OCI-LY3 (cell line): ENCODE results near the gene RILPL1.
"Not testable (repeated sequence)": the region's sequence is repeated elsewhere in the genome, so short reads cannot be mapped to it uniquely, and the experiment has no call there.

ENCODE experiments used
- H2AFZ ChIP-seq: fragments of 200-600, 300-600 bp; shearing (Covaris generic); 2 replicates; pipeline ENCODE4 v1.6.0; 2014; ENCODE audit warnings: antibody characterized with exemption, low read depth, low read length
- H3K27ac ChIP-seq: fragments of 200-600, 300-600 bp; sonication (generic); 2 replicates; pipeline ENCODE4 v1.5.1; 2014; ENCODE audit warnings: mild to moderate bottlenecking, low read length, moderate library complexity, mixed read lengths
- H3K27me3 ChIP-seq: fragments of 200-600, 300-600 bp; sonication (generic); 2 replicates; pipeline ENCODE4 v1.6.1; 2014; ENCODE audit warnings: low read depth, low read length, mixed read lengths
- H3K36me3 ChIP-seq: fragments of 200-600, 300-600 bp; sonication (generic); replicated peaks from 2 replicates; pipeline ENCODE3; 2014; ENCODE audit warnings: low read depth, low read length, mixed read lengths
- H3K4me1 ChIP-seq: fragments of 300-600, 200-600 bp; sonication (generic); 2 replicates; pipeline ENCODE4 v1.6.1; 2014; ENCODE audit warnings: low read length, mixed read lengths
- H3K4me2 ChIP-seq: fragments of 200-600, 300-600 bp; sonication (generic); 2 replicates; pipeline ENCODE4 v1.6.1; 2014; ENCODE audit warnings: low read length, mixed read lengths
- H3K4me3 ChIP-seq: fragments of 300-600, 200-600 bp; sonication (generic); 2 replicates; pipeline ENCODE4 v1.5.1; 2014; ENCODE audit warnings: antibody characterized with exemption, mild to moderate bottlenecking, low read length, moderate library complexity
- H3K79me2 ChIP-seq: fragments of 300-600, 200-600 bp; shearing (Covaris generic); 2 replicates; pipeline ENCODE4 v1.6.1; 2014; ENCODE audit warnings: mild to moderate bottlenecking, low read length, mixed read lengths
- H3K9ac ChIP-seq: fragments of 300-600, 200-600 bp; shearing (Covaris generic); 2 replicates; pipeline ENCODE4 v1.6.0; 2014; ENCODE audit warnings: mild to moderate bottlenecking, low read length, moderate library complexity
- H3K9me3 ChIP-seq: fragments of 200-600, 300-600 bp; shearing (Covaris generic); 2 replicates; pipeline ENCODE4 v1.6.1; 2014; ENCODE audit warnings: low read length, mixed read lengths; ENCODE audit not compliant: insufficient read depth
- H4K20me1 ChIP-seq: fragments of 200-600, 300-600 bp; sonication (generic); 2 replicates; pipeline ENCODE4 v1.6.1; 2016; ENCODE audit warnings: low read length, mixed read lengths; ENCODE audit not compliant: insufficient read depth
- EZH2phosphoT487 ChIP-seq: fragments of 200-600 bp; shearing (Covaris generic); IDR thresholded peaks from 2 replicates; pipeline ENCODE4 v1.6.1; 2018; ENCODE audit warnings: antibody characterized with exemption, mixed run types, low read depth
- TF ChIP-seq, protein P1 (sequence below): fragments of 200-600, 300-600 bp; sonication (generic); IDR thresholded peaks from 2 replicates; pipeline ENCODE4 v1.5.1; 2014; ENCODE audit warnings: antibody characterized with exemption, low read length, low read depth

Gene RILPL1

DNA sequence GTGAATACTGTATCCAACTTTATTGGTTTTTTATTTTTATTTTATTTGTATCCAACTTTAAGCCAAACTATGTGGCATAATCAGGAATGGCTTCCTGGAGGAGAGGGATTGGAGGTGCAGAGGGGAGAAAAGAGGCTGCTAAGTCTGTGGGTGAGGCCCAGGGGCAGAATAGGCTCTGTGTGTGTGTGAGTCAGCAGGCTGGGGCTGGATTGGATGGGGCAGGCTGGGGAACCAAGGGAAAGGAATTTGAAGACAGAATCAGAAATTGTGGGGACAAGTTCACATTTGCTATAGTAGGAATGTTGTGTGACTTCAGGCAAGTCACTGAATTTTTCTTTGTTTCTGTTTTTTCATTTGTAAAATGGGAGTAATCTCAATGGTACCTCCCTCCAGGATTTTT, 12.8 kb upstream of the RILPL1 start:
- Histone ChIP-seq H3K79me2 (no peaks in the 10 kb centered on the region), H4K20me1 (no peaks in the 10 kb centered on the region), H3K4me1 (no peaks in the 10 kb centered on the region), H3K9ac (no peak overlapping the region), H3K27me3 (peaks cover 5% of the 10 kb centered on the region; the same call in 1 of the 2 replicates), H3K4me2 (no peak overlapping the region), H3K4me3 (no peak overlapping the region), H3K9me3 (no peaks in the 10 kb centered on the region), H3K36me3 (no peaks in the 10 kb centered on the region), H3K27ac (no peak overlapping the region), H2AFZ (no peak overlapping the region)
- TF ChIP-seq EZH2phosphoT487 = no peak
- TF ChIP-seq, protein P1, sequence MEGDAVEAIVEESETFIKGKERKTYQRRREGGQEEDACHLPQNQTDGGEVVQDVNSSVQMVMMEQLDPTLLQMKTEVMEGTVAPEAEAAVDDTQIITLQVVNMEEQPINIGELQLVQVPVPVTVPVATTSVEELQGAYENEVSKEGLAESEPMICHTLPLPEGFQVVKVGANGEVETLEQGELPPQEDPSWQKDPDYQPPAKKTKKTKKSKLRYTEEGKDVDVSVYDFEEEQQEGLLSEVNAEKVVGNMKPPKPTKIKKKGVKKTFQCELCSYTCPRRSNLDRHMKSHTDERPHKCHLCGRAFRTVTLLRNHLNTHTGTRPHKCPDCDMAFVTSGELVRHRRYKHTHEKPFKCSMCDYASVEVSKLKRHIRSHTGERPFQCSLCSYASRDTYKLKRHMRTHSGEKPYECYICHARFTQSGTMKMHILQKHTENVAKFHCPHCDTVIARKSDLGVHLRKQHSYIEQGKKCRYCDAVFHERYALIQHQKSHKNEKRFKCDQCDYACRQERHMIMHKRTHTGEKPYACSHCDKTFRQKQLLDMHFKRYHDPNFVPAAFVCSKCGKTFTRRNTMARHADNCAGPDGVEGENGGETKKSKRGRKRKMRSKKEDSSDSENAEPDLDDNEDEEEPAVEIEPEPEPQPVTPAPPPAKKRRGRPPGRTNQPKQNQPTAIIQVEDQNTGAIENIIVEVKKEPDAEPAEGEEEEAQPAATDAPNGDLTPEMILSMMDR = no peak

DNA sequence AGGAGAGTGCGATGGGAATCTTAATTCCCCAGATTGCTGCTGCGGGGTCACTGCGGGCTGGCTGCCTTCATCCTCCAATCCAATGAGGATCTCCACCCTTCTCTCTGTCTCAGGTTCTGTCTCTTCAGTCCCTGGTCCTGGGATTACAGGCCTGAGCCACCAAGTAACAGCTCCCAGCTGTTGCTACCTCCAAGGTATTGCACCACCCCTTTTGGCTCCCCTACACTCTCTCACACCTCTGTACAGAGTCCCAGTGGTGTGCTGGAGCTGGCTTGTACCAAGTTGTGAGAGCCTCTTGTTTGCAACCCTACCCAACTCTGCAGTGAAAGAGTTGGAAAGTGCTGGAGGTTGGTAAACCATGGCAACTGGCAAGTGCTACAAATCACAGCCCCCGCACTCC, 10.0 kb upstream of the RILPL1 start:
- TF ChIP-seq EZH2phosphoT487 = no peak
- TF ChIP-seq, protein P1 = no peak
- no peak overlapping the region for H2AFZ ChIP-seq
- no peak overlapping the region for H3K27ac ChIP-seq

DNA sequence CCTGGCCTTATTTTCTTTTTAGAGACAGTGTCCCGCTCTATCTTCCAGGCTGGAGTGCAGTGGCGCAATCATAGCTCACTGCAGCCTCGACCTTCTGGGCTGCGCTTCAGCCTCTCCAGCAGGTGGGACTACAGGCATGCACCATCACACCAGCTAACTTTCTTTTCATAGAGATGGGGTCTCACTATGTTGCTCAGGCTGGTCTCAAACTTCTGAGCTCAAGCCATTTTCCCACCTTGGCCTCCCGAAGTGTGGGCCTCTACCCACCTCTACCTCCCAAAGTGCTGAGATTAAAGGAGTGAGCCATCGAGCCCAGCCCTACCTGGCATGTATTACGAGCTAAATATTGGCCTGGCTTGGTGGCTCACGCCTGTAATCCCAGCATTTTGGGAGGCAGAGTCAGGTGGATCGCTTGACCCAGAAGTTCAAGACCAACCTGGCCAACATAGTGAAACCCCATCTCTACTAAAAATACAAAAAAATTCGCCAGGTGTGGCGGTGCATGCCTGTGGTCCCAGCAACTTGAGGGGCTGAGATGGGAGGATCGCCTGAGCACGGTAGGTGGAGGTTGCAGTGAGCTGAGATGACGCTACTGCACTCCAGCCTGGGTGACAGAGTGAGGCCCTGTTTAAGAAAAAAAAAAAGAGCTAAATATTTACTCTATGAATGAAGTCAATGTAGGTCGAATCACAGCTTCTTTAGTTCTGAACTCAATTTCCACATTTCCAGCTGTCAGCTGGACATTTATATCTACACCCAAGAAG, 7.6 kb upstream of the RILPL1 start:
- no peak for TF ChIP-seq EZH2phosphoT487
- TF ChIP-seq, protein P1 = no peak
- no peak overlapping the region for H3K4me3 ChIP-seq
- H2AFZ ChIP-seq = no peak overlapping the region

More for the DNA sequence above, 10.0 kb upstream of the RILPL1 start:
- H3K79me2 ChIP-seq = no peaks in the 10 kb centered on the region
- no peaks in the 10 kb centered on the region for H4K20me1 ChIP-seq
- H3K4me1 ChIP-seq = no peaks in the 10 kb centered on the region
- no peak overlapping the region for H3K4me2 ChIP-seq
- no peak overlapping the region for H3K4me3 ChIP-seq
- peaks cover 12% of the 10 kb centered on the region for H3K27me3 ChIP-seq
- no peak overlapping the region for H3K9ac ChIP-seq
- no peaks in the 10 kb centered on the region for H3K9me3 ChIP-seq
- H3K36me3 ChIP-seq = no peaks in the 10 kb centered on the region

DNA sequence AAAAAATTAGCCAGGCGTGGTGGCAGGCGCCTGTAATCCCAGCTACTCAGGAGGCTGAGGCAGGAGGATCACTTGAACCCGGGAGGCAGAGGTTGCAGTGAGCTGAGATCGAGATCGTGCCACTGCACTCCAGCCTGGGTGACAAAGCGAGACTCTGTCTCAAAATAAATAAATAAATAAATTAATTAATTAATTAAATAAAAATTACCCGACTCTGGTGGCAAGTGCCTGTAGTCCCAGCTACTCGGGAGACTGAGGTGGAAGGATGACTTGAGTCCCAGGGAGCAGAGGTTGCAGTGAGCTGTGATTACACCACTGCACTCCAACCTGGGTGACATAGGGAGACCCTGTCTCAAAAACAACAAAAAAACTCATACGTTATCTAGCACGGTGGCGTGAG, 2.4 kb upstream of the RILPL1 start:
- not testable (repeated sequence) for H3K79me2 ChIP-seq, H3K4me3 ChIP-seq, H3K27ac ChIP-seq, H4K20me1 ChIP-seq, H3K9ac ChIP-seq, H3K9me3 ChIP-seq, H3K36me3 ChIP-seq, H3K4me2 ChIP-seq, H2AFZ ChIP-seq
- Histone ChIP-seq H3K27me3 (peaks cover 20% of the 10 kb centered on the region), H3K4me1 (peaks cover 21% of the 10 kb centered on the region)

More for the DNA sequence above, 7.6 kb upstream of the RILPL1 start:
- no peak overlapping the region for H3K9ac ChIP-seq
- H3K36me3 ChIP-seq = no peaks in the 10 kb centered on the region
- H3K4me2 ChIP-seq = no peak overlapping the region
- no peaks in the 10 kb centered on the region for H3K9me3 ChIP-seq
- peaks cover 7% of the 10 kb centered on the region; the same call in 1 of the 2 replicates for H3K27me3 ChIP-seq
- no peaks in the 10 kb centered on the region for H3K79me2 ChIP-seq
- H4K20me1 ChIP-seq = no peaks in the 10 kb centered on the region
- H3K27ac ChIP-seq = no peak overlapping the region
- H3K4me1 ChIP-seq = no peaks in the 10 kb centered on the region
